HEK293T (cell line): ENCODE results near the gene GPR152.

Experiments used
- ARNT ChIP-seq: fragments of 450-650 bp; IDR thresholded peaks from 2 replicates; pipeline ENCODE4 v1.6.1; 2017; ENCODE audit warnings: mild to moderate bottlenecking
- BHLHE40 ChIP-seq: fragments of 450-650 bp; IDR thresholded peaks from 2 replicates; pipeline ENCODE4 v1.6.1; 2016; ENCODE audit warnings: mild to moderate bottlenecking, moderate library complexity, borderline replicate concordance
- FOXA1 ChIP-seq: fragments of 450-650 bp; IDR thresholded peaks from 2 replicates; pipeline ENCODE4 v1.6.1; 2016; ENCODE audit warnings: mild to moderate bottlenecking
- FOXM1 ChIP-seq: fragments of 450-650 bp; IDR thresholded peaks from 2 replicates; pipeline ENCODE4 v1.6.1; 2017; ENCODE audit warnings: mild to moderate bottlenecking, borderline replicate concordance
- TARDBP ChIP-seq: fragments of 450-650 bp; IDR thresholded peaks from 2 replicates; pipeline ENCODE4 v1.6.1; 2016

DNA sequence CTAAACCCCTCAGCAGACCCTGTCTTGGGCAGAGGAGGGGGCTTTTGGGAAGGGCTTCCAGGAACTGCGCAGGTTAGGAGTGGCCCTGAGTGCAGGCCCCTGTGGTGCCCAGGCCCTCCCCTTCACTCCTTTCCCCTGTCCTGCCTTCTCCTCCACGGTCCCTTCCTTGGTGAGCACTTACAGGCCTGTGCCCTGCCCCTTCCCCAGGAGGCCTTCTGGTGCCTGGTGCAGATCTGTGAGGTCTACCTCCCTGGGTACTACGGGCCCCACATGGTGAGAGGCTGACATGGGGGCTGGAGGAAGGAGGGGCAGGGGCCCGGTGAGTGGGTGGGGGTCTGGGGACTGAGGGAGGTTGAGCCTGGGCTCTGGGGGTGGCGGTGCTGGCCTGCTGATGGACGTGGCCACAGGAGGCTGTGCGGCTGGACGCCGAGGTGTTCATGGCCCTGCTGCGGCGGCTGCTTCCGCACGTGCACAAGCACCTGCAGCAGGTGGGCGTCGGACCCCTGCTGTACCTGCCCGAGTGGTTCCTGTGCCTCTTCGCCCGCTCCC is 46.0 kb downstream of the GPR152 start:
- TF ChIP-seq TARDBP (no peak), FOXM1 (no peak), FOXA1 (no peak), ARNT (no peak), BHLHE40 (no peak)
